GM12878 (cell line): ENCODE measurements around the gene SGPP2. TPM values are rescaled to one million over a fixed set of nuclear protein-coding genes. Genes with fewer than 3 reads are reported as not detected.

ENCODE experiments used
- ATAC-seq: fragments of 200-7000 bp; cut with Tn5 transposase; 3 replicates; pipeline ENCODE4 v1.9.1; 2020; ENCODE audit warnings: mild to moderate bottlenecking, moderate library complexity
- BruUV-seq: library from RNA; stranded (reverse); fragments of 400-500 nt; replicated peaks from 2 replicates; lab custom pipeline; 2021; lab: Mats Ljungman, UMichigan
- CTCF ChIA-PET: fragments of 300-600 bp; sonication (Branson Sonifier 250); formaldehyde crosslinking; extraction: SDS; loops from one replicate; lab custom pipeline; 2021; ENCODE audit warnings: inconsistent platforms; lab: Yijun Ruan, JAX
- POLR2A ChIA-PET: fragments of 350-600 bp; formaldehyde crosslinking; extraction: SDS; loops from one replicate; lab custom pipeline; 2021; ENCODE audit warnings: inconsistent platforms; lab: Charles Lee
- RAD21 ChIA-PET: fragments of 300-600 bp; sonication (Branson Sonifier 250); formaldehyde crosslinking; loops from one replicate; lab custom pipeline; 2023; ENCODE audit warnings: antibody characterized with exemption; ENCODE audit not compliant: unreplicated experiment; lab: Charles Lee
- SMC1A ChIA-PET: fragments of 300-600 bp; sonication (Branson Sonifier 250); formaldehyde crosslinking; loops from one replicate; lab custom pipeline; 2023; ENCODE audit not compliant: unreplicated experiment, uncharacterized antibody; lab: Charles Lee
- DNase-seq: peaks from one replicate; pipeline ENCODE4 v3.0.0-alpha.2; 2011; ENCODE audit warnings: low read depth, low spot score
- FAIRE-seq: peaks from 3 replicates; lab custom pipeline; 2011; peaks lifted over from hg19 to GRCh38; lab: Jason Lieb, UNC
- H2AFZ ChIP-seq: 2 replicates; pipeline ENCODE4 v1.6.0; 2011; ENCODE audit warnings: low read depth, low read length, control low read depth; ENCODE audit not compliant: control insufficient read depth
- H3K27ac ChIP-seq: 2 replicates; pipeline ENCODE4 v1.5.1; 2011; ENCODE audit warnings: control low read depth; ENCODE audit not compliant: control insufficient read depth, insufficient read depth
- H3K27me3 ChIP-seq, 2 experiments: replicated peaks in 1 of 2; 2 replicates each; pipeline versions ENCODE4 v1.6.0 to v1.6.1; 2011; ENCODE audit warnings: low read length in 1 of 2; ENCODE audit not compliant: control insufficient read depth in 2 of 2, insufficient read depth in 2 of 2
- H3K36me3 ChIP-seq, 2 experiments: 2 replicates each; pipeline ENCODE4 v1.5.1; 2011; ENCODE audit warnings: low read length in 1 of 2; ENCODE audit not compliant: control insufficient read depth in 2 of 2, insufficient read depth in 2 of 2
- H3K4me1 ChIP-seq: 2 replicates; pipeline ENCODE4 v1.6.1; 2011; ENCODE audit warnings: mild to moderate bottlenecking, low read length, moderate library complexity, mixed read lengths; ENCODE audit not compliant: control insufficient read depth, insufficient read depth
- H3K4me2 ChIP-seq: 2 replicates; pipeline ENCODE4 v1.6.0; 2011; ENCODE audit warnings: control low read depth; ENCODE audit not compliant: control insufficient read depth, insufficient read depth
- H3K4me3 ChIP-seq: fragments of 200-600 bp; sonication (generic); 2 replicates; pipeline ENCODE4 v1.5.1; 2016
- H3K79me2 ChIP-seq: 2 replicates; pipeline ENCODE4 v1.6.0; 2011; ENCODE audit warnings: low read length; ENCODE audit not compliant: control insufficient read depth, insufficient read depth
- H3K9ac ChIP-seq: 2 replicates; pipeline ENCODE4 v1.8.0; 2011; ENCODE audit warnings: low read length, control low read depth, mixed read lengths; ENCODE audit not compliant: control insufficient read depth, insufficient read depth
- H3K9me3 ChIP-seq: replicated peaks from 3 replicates; pipeline ENCODE4 v1.5.1; 2011; ENCODE audit warnings: mild to moderate bottlenecking, low read length; ENCODE audit not compliant: control insufficient read depth, insufficient read depth
- H4K20me1 ChIP-seq: 2 replicates; pipeline ENCODE4 v1.6.0; 2011; ENCODE audit not compliant: control insufficient read depth, insufficient read depth
- BRCA1 ChIP-seq: IDR thresholded peaks from 2 replicates; pipeline ENCODE4 v1.6.1; 2011; ENCODE audit warnings: low read depth, low read length, improper control_type of control experiment
- CBX3 ChIP-seq: fragments of 200-600 bp; sonication (generic); IDR thresholded peaks from 2 replicates; pipeline ENCODE4 v1.6.1; 2016; ENCODE audit warnings: low read depth, borderline replicate concordance
- CBX5 ChIP-seq: sonication (generic); IDR thresholded peaks from 2 replicates; pipeline ENCODE4 v1.6.1; 2016; ENCODE audit warnings: low read depth, moderate library complexity, mild to moderate bottlenecking, inconsistent platforms
- CHD2 ChIP-seq: IDR thresholded peaks from 2 replicates; pipeline ENCODE4 v1.6.1; 2011; ENCODE audit warnings: low read depth, low read length, improper control_type of control experiment, borderline replicate concordance
- EZH2 ChIP-seq: IDR thresholded peaks from 2 replicates; pipeline ENCODE4 v1.6.1; 2012; ENCODE audit warnings: low read depth, mild to moderate bottlenecking, control low read depth, inconsistent platforms, low read length, borderline replicate concordance; ENCODE audit not compliant: control insufficient read depth
- GATAD2B ChIP-seq: fragments of 450-650 bp; conservative IDR thresholded peaks from 2 replicates; pipeline ENCODE4 v1.6.1; 2017; ENCODE audit warnings: low read depth, mild to moderate bottlenecking, moderate library complexity
- IRF4 ChIP-seq: IDR thresholded peaks from 2 replicates; pipeline ENCODE4 v1.6.1; 2011; ENCODE audit warnings: low read depth, low read length
- JUNB ChIP-seq: IDR thresholded peaks from 2 replicates; pipeline ENCODE4 v1.6.1; 2016; ENCODE audit warnings: antibody characterized with exemption, mild to moderate bottlenecking
- MEF2A ChIP-seq: IDR thresholded peaks from 2 replicates; pipeline ENCODE4 v1.6.1; 2011; ENCODE audit warnings: low read depth, mild to moderate bottlenecking, low read length, moderate library complexity; ENCODE audit not compliant: insufficient read depth
- MTA3 ChIP-seq: IDR thresholded peaks from 2 replicates; pipeline ENCODE4 v1.6.1; 2012; ENCODE audit warnings: low read length, inconsistent platforms, borderline replicate concordance
- NRF1 ChIP-seq: conservative IDR thresholded peaks from 2 replicates; pipeline ENCODE4 v1.6.1; 2011; ENCODE audit warnings: mild to moderate bottlenecking, low read depth, low read length, improper control_type of control experiment
- PAX5 ChIP-seq: IDR thresholded peaks from 2 replicates; pipeline ENCODE4 v1.6.1; 2011; ENCODE audit warnings: low read depth, low read length, borderline replicate concordance
- SRF ChIP-seq, 2 experiments: IDR thresholded peaks; 2 replicates each; pipeline ENCODE4 v1.6.1; 2011; ENCODE audit warnings: low read depth in 2 of 2, low read length in 2 of 2, mild to moderate bottlenecking in 1 of 2, moderate library complexity in 1 of 2
- SUPT20H ChIP-seq: IDR thresholded peaks from 2 replicates; pipeline ENCODE4 v1.6.1; 2011; ENCODE audit warnings: low read depth, mild to moderate bottlenecking, low read length, moderate library complexity, borderline replicate concordance; ENCODE audit not compliant: control insufficient read depth
- YY1 ChIP-seq: IDR thresholded peaks from 2 replicates; pipeline ENCODE4 v1.6.1; 2011; ENCODE audit warnings: low read depth, mild to moderate bottlenecking, low read length
- ZBTB11 ChIP-seq: fragments of 450-650 bp; formaldehyde crosslinking; IDR thresholded peaks from 2 replicates; pipeline ENCODE4 v1.5.0; 2022; ENCODE audit warnings: mild to moderate bottlenecking, missing genetic modification characterization
- ZNF207 ChIP-seq: fragments of 450-650 bp; IDR thresholded peaks from 2 replicates; pipeline ENCODE4 v1.6.1; 2014; ENCODE audit warnings: antibody characterized with exemption, mild to moderate bottlenecking, borderline replicate concordance
- ZNF24 ChIP-seq: fragments of 450-650 bp; IDR thresholded peaks from 2 replicates; pipeline ENCODE4 v1.6.1; 2017; ENCODE audit warnings: antibody characterized with exemption, mild to moderate bottlenecking
- ZSCAN29 ChIP-seq: fragments of 450-650 bp; IDR thresholded peaks from 2 replicates; pipeline ENCODE4 v1.6.1; 2017; ENCODE audit warnings: mild to moderate bottlenecking, moderate library complexity
- WGBS: methylation state at CpG from one replicate; pipeline ENCODE4 v1.1.6; 2016; ENCODE audit warnings: low lambda C conversion rate; ENCODE audit not compliant: insufficient replicate concordance, insufficient coverage; ENCODE audit errors: missing lambda C conversion rate; 5-methylcytosine and 5-hydroxymethylcytosine counted together
- in situ Hi-C: fragments of 300-500 bp; cut with MboI; formaldehyde crosslinking; loops from 9 replicates; pipeline ENCODE4 v1.14.3; 2018; ENCODE audit warnings: mixed read lengths
- intact Hi-C: fragments of 100-400 bp; cut with micrococcal nuclease; formaldehyde crosslinking; loops from one replicate; pipeline ENCODE4 v1.14.2; 2022; ENCODE audit not compliant: unreplicated experiment
- polyA plus RNA-seq, 11 experiments: library from polyadenylated mRNA; depleted of rRNA in 4 of 11; unstranded in 6 of 11; stranded (reverse) in 5 of 11; fragments of >200 nt; fragmentation: Nextera tagmentation in 4 of 11; fragmentation: Illumina TruSeq in 1 of 11; extraction: Ambion mirVana in 4 of 11; extraction: Trizol in 1 of 11; gene quantifications; 1 replicate in 1 of 11; 2 replicates in 10 of 11; pipeline versions ENCODE4 v1.2.1 to v1.2.3, GENCODE V29; 2011 to 2016; ENCODE audit warnings: inconsistent platforms in 2 of 11, missing spikeins in 2 of 11, low read depth in 1 of 11
- total RNA-seq, 4 experiments: library from RNA; depleted of rRNA in 3 of 4; stranded (reverse); fragments of >200 nt in 3 of 4; fragmentation: Illumina TruSeq in 1 of 4; extraction: Trizol in 1 of 4; gene quantifications; 2 replicates each; pipeline versions ENCODE4 v1.2.1 to v1.2.3, GENCODE V29; 2013 to 2021
- TF ChIP-seq, protein P1 (sequence below): fragments of 450-650 bp; IDR thresholded peaks from 2 replicates; pipeline ENCODE4 v1.6.1; 2014; ENCODE audit warnings: mild to moderate bottlenecking

SGPP2 gene
- total and polyA plus RNA-seq, 10 of the 15 experiments (the other 5 are each of a cell fraction or from before 2014, with no cell fraction given): 3.5 to 84.9 (median 13.1) TPM

GRCh38 chr2:222413295-222413911, 10.9 kb upstream of the SGPP2 start:
- ChIA-PET POLR2A (interaction anchor here (0.6 kb wide), 1 partner anchor 232 kb away, joined by 3 read pairs; no protein-coding TSS in a partner anchor), RAD21 (interaction anchor here (0.6 kb wide), 1 partner anchor 95 kb away, joined by 3 read pairs; no protein-coding TSS in a partner anchor), CTCF (interaction anchor here (0.9 to 1.1 kb wide), 2 partner anchors 9 kb away, joined by 3 read pairs; no protein-coding TSS in a partner anchor), SMC1A (interaction anchor here (0.8 to 1.5 kb wide), 2 partner anchors 9 to 35 kb away, joined by 4 to 7 read pairs; no protein-coding TSS in a partner anchor)
- WGBS: 0% methylated on average over 1 of the region's 1 CpG
- ATAC-seq: no peak
- no TSS peak for BruUV-seq
- no peaks in the 10 kb centered on the region; the same call in 2 of the 3 replicates for H3K9me3 ChIP-seq
- TF ChIP-seq ZBTB11 (CRISPR knock-in tag): no peak
- TF ChIP-seq ZNF24: no peak
- no peak for TF ChIP-seq IRF4
- TF ChIP-seq EZH2: no peak
- no peak for TF ChIP-seq YY1
- no peak for TF ChIP-seq ZNF207
- TF ChIP-seq JUNB: no peak
- TF ChIP-seq BRCA1: no peak
- TF ChIP-seq SRF (IDR thresholded peaks at IDR 0.05; ENCODE audit: low read depth in 2 of 2, low read length in 2 of 2): no peak
- no peak for TF ChIP-seq GATAD2B
- TF ChIP-seq NRF1: no peak
- no peak for TF ChIP-seq ZSCAN29
- no peak for TF ChIP-seq CHD2
- TF ChIP-seq, protein P1, sequence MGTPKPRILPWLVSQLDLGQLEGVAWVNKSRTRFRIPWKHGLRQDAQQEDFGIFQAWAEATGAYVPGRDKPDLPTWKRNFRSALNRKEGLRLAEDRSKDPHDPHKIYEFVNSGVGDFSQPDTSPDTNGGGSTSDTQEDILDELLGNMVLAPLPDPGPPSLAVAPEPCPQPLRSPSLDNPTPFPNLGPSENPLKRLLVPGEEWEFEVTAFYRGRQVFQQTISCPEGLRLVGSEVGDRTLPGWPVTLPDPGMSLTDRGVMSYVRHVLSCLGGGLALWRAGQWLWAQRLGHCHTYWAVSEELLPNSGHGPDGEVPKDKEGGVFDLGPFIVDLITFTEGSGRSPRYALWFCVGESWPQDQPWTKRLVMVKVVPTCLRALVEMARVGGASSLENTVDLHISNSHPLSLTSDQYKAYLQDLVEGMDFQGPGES: no peak
- TF ChIP-seq MTA3: no peak
- TF ChIP-seq CBX3: no peak
- no peak for TF ChIP-seq CBX5
- TF ChIP-seq MEF2A: no peak
- no peak for TF ChIP-seq SUPT20H
- TF ChIP-seq PAX5: no peak
- DNase-seq: no peak
- no peaks in the 10 kb centered on the region for H4K20me1 ChIP-seq
- intact Hi-C loops: no loop called here
- H3K79me2 ChIP-seq: no peaks in the 10 kb centered on the region
- H3K27me3 ChIP-seq: no peaks in the 10 kb centered on the region
- H3K4me2 ChIP-seq: no peak overlapping the region
- no peak overlapping the region for H3K9ac ChIP-seq
- FAIRE-seq: no peak
- H3K27ac ChIP-seq: no peak overlapping the region
- H3K4me1 ChIP-seq: no peaks in the 10 kb centered on the region
- H2AFZ ChIP-seq: no peak overlapping the region
- in situ Hi-C loops: no loop called here
- no peak overlapping the region for H3K4me3 ChIP-seq
- H3K36me3 ChIP-seq: no peaks in the 10 kb centered on the region
